Pulmonary artery endothelial cell (primary cell): Measurements from ENCODE around the gene HOXC6. TPM values are rescaled to one million over a fixed set of nuclear protein-coding genes. Genes with fewer than 3 reads are reported as not detected.

Experiments used
- DNase-seq: peaks from one replicate; pipeline ENCODE4 v3.0.0-alpha.2; 2011; ENCODE audit warnings: low read depth, low spot score
- total RNA-seq: library from RNA; depleted of rRNA; stranded (reverse); fragments of >200 nt; gene quantifications from 2 replicates; pipeline ENCODE4 v1.2.3, GENCODE V29; 2014

Gene HOXC6
- total RNA-seq: not detected in 2 replicates

DNA sequence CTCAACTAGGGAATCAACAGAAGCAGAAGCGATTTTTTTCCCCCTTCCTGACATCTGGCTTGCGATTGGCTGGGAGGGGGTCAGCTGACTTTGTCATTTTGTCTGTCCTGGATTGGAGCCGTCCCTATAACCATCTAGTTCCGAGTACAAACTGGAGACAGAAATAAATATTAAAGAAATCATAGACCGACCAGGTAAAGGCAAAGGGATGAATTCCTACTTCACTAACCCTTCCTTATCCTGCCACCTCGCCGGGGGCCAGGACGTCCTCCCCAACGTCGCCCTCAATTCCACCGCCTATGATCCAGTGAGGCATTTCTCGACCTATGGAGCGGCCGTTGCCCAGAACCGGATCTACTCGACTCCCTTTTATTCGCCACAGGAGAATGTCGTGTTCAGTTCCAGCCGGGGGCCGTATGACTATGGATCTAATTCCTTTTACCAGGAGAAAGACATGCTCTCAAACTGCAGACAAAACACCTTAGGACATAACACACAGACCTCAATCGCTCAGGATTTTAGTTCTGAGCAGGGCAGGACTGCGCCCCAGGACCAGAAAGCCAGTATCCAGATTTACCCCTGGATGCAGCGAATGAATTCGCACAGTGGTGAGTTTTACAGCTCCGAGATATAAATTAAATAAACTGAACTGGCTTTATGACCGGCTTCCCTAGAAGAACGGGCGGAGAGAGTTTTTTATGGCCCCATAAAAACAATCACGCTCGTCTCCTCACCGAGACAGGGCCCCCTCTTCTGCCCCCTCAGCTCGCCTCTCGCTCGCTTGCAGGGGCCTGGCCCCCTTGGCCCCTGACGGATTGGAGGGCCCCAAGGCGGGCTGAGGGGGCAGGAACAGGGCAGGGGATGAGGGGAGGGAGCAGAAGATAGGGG, at the start of gene HOXC6:
Gene HOXC6 (plus strand): TSS at position 127 of the 888 bp plus-strand sequence. CDS start 82 bp downstream, at position 209.
- no peak for DNase-seq

GRCh38 chr12:53978477-53979356, 49.5 kb upstream of the HOXC6 start:
- no peak for DNase-seq

- no peak for DNase-seq
Measured at GRCh38 chr12:53980104-53980801, 48.0 kb upstream of the HOXC6 start.

- no peak for DNase-seq
Measured at GRCh38 chr12:53980802-53981496, 47.3 kb upstream of the HOXC6 start.

DNA sequence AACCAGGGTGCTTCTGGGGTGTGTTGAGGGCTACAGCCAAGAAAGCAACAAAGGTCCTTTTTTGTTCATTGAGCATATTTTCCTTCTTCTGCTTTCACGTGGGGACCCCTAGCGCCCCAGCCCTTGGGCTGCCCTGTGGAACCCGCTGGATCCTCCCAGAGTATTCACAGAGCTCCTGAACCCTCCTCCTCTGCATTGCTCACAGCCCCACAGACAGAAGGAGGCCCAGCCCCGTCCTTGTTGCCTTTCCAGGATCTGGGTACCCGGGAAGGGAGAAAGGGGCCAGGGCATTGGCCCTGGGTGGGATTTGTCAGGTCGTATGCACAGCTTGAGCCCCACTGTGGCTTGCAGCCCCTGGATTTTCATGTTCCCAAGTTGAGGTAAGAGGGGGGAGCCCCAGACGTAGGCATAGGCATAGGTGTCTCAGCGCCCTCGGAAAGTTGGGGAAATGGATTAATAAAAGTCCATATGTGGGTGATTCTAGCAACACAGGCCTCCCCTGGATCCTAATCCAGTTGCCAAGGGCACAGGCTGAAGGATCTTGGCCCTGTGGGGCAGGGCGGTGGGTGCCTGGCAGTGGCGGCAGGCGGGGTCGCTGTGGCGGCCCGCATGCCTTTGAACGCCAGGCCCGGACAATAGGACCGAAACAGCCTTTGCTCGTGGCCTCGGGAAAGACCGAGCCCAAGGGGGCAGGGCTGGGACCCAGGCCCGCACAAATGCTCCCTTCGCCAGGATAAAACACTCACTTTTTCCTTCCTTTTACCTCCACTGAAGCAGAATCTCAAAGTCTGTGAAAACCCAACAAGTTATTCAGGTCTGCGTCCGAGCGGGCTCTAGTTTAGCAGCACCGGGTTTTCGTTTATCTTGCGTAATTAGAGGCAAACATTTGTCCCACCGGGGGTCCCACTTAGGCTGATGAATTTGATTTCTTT, 46.3 kb upstream of the HOXC6 start:
- DNase-seq: no peak

DNA sequence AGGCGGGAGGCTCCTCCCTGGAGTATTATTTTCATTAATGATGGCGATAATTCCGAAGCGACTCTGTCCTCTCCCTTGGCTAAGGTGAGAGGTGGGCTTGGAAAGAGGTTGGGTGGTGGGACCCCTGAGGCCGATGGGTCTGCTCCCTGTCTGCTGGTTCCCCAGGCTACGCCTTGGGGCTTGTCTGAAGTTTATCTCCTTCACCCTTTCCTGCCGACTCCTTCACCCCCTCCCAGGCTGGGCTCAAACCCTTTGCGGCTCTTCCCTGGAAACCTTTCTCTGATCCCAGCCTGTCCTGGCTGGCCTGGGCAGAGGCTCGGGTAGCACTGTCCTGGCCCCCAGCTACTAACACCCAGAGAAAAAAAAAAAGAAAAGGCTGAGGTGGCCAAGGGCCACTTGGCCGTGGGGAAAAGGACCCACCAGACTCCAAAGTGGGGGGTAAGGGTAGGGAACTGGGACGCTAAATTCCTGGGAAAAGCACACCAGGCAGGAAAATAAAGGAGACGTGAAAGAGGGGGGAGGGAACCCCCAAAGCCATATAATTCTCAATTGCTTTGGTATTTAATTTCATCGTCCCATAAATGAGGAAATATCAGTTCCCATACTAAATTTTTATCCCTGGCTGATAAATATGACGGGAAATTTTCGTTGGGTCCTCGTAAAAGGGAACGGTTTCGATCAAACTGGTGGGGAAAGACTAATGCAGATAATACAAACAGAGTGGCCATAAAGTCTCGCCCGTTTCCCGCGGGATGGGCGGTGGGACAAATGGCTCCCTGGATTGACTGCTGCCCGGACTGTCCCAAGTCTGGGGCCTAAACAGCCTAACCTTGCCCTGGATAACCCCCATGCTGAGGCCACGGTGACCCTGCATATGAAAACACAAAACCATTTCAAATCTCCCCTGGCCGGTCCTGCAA, 45.3 kb upstream of the HOXC6 start:
- no peak for DNase-seq

DNA sequence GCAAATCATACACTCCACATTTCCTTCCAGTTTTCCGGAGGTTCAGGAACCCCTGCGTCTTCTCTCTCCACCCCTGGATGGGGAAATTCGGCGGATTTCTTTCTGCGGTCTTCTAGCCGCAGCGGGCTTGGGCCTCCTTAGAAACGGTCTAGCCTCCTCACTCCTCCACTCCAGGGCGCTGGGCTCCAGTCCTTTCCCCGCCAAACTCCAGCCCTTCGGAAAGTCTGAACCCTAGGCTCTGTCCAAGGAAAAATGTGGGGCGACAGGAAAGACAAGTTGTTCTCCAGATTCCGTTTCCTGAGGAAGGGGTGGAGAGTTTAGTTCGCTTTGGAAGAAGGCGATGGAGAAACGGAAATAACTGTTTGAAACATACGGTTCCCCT, 44.7 kb upstream of the HOXC6 start:
- no peak for DNase-seq

DNA sequence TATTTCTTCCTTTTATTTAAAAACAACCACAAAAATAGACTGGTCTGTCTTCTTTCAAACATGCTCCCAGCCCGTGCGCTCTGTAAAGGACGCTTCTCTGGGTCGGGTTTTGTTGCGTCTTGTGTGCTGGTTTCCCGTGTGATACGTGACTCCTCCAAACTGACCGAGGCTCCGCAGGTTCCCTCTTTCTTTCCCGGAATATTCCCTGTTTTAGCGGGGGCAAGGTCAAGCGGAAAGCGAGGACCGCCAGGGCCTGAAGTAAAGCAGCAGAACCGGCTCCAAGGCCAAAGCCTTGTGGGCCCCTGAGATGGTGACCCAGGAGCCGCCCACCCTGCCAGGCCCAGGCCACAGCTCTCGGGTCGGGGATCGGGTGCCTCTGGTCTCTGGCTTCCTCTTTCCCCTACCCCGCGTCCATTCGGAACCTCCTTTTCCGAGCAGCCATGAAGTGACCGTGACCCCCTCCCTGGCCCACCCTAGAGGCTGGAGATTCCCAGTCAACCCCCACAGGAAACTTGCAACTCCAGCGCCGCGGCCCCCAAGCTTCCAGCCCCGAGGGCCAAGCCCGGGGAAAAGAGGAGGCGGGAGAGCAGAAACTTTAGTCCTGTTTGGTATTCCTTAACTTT, 44.2 kb upstream of the HOXC6 start:
- DNase-seq: no peak

DNA sequence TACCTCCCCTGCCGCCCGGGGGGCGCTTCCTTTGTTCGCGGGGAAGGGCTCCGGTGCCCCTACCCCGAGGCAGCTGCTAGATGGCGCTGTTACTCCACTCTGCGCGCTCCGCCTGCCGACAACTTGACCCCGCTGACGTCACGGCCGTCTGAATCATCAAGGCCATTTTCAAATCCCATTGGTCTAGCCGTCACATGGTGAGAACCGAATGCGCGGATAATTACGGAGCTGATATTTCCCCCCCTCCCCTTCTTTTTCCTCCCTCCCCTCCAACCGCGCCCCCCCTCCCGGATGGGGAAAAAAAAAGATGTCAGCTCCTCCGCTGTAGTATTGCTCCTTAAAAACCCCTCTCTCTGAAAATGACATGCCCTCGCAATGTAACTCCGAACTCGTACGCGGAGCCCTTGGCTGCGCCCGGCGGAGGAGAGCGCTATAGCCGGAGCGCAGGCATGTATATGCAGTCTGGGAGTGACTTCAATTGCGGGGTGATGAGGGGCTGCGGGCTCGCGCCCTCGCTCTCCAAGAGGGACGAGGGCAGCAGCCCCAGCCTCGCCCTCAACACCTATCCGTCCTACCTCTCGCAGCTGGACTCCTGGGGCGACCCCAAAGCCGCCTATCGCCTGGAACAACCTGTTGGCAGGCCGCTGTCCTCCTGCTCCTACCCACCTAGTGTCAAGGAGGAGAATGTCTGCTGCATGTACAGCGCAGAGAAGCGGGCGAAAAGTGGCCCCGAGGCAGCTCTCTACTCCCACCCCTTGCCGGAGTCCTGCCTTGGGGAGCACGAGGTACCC, 43.1 kb upstream of the HOXC6 start, which contains the start of gene HOXC10:
Gene HOXC10 (plus strand): TSS at position 246 of the 791 bp plus-strand sequence. CDS start 114 bp downstream, at position 360.
- peak; percentile 29 for DNase-seq

- DNase-seq: no peak
Measured at GRCh38 chr12:53985692-53985993, 42.6 kb upstream of the HOXC6 start.

GRCh38 chr12:53985994-53986685, 42.1 kb upstream of the HOXC6 start:
- no peak for DNase-seq

- DNase-seq: no peak
Measured at GRCh38 chr12:53986686-53987483, 41.4 kb upstream of the HOXC6 start.

DNA sequence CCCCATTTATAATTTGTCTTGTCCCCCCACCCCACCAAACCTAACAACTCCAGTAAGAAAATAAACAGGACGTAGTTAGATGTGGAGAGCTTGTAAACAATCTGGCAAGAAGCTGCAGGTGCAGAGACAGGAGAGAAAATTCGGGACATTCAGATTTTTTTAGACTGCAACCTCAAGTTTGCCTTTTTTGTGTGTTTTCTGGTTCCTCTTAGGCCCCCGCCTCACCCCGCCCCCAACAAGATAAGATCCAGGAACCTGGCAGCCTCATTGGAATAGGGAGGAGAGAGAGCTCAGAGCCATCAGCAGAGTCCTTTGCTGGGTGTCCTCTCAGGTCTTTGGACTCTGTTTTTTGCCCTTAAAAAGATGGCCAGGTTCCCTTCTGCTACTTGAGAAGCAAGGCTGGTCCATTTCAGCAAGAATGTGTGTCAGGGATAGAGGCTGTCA, 40.4 kb upstream of the HOXC6 start:
- no peak for DNase-seq

GRCh38 chr12:53988541-53989226, 39.6 kb upstream of the HOXC6 start:
- DNase-seq: no peak
